ENCODE results near the gene C10orf71. TPM values are rescaled to one million over a fixed set of nuclear protein-coding genes. Genes with fewer than 3 reads are reported as not detected.

Gene C10orf71
- polyA plus RNA-seq, 1 donor from 2014 or later, result not detected

DNA sequence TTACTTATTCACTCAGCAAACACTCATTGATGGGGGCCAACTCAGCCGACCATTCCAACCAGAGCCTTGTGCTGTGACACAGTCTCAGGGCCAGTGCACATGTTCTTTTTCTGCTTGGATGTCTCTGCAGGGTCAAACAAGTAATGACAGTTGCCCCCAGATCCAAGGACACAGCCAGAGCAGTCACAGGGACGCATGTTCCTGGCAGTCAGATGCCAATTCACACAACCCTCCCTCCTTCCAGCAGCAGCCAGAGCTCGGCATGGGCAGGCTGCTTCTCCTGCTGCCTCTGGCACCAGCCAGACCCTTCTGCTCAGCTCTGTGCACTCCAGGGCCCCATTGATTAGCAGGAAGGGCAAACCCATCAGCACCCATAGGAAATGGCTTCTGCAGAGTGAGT is 76.6 kb downstream of the C10orf71 start:
- no peak overlapping the region for H3K4me2 ChIP-seq (ENCODE audit: low read length)
- no peaks in the 10 kb centered on the region for H3K27me3 ChIP-seq (ENCODE audit: insufficient read depth, low read depth, low read length)
- no peak overlapping the region for H2AFZ ChIP-seq (ENCODE audit: low read depth, low read length)
- H3K9me2 ChIP-seq (ENCODE audit: insufficient read depth, low read length), result no peaks in the 10 kb centered on the region
- TF ChIP-seq EP300 (conservative IDR thresholded peaks at IDR 0.05; ENCODE audit: poor library complexity, severe bottlenecking) (no peak), TAF1 (IDR thresholded peaks at IDR 0.05; ENCODE audit: low read depth) (no peak), MXI1 (conservative IDR thresholded peaks at IDR 0.05; ENCODE audit: poor library complexity, severe bottlenecking) (no peak), EZH2 (IDR thresholded peaks at IDR 0.05; ENCODE audit: borderline replicate concordance, insufficient read depth, low read length, poor library complexity, severe bottlenecking) (no peak), REST (IDR thresholded peaks at IDR 0.05; ENCODE audit: borderline replicate concordance) (no peak), SMC3 (conservative IDR thresholded peaks at IDR 0.05; ENCODE audit: poor library complexity) (no peak), RAD21 (conservative IDR thresholded peaks at IDR 0.05) (no peak), POLR2AphosphoS5 (IDR thresholded peaks at IDR 0.05) (no peak)
- TF ChIP-seq, protein P1, sequence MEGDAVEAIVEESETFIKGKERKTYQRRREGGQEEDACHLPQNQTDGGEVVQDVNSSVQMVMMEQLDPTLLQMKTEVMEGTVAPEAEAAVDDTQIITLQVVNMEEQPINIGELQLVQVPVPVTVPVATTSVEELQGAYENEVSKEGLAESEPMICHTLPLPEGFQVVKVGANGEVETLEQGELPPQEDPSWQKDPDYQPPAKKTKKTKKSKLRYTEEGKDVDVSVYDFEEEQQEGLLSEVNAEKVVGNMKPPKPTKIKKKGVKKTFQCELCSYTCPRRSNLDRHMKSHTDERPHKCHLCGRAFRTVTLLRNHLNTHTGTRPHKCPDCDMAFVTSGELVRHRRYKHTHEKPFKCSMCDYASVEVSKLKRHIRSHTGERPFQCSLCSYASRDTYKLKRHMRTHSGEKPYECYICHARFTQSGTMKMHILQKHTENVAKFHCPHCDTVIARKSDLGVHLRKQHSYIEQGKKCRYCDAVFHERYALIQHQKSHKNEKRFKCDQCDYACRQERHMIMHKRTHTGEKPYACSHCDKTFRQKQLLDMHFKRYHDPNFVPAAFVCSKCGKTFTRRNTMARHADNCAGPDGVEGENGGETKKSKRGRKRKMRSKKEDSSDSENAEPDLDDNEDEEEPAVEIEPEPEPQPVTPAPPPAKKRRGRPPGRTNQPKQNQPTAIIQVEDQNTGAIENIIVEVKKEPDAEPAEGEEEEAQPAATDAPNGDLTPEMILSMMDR (IDR thresholded peaks at IDR 0.05; ENCODE audit: poor library complexity, severe bottlenecking), result no peak
- no peak overlapping the region for H3K9ac ChIP-seq (ENCODE audit: low read length)
- no peaks in the 10 kb centered on the region for H3K36me3 ChIP-seq (ENCODE audit: insufficient read depth, low read length)
- H3F3A ChIP-seq (ENCODE audit: insufficient read depth, low read length, poor library complexity, severe bottlenecking), result no peaks in the 10 kb centered on the region
- no peak overlapping the region for H3K27ac ChIP-seq (ENCODE audit: low read length)
- no peak overlapping the region for H3K4me3 ChIP-seq (ENCODE audit: low read length)
- no peaks in the 10 kb centered on the region for H3K9me3 ChIP-seq (ENCODE audit: low read length)
- H4K20me1 ChIP-seq (ENCODE audit: insufficient read depth), result no peaks in the 10 kb centered on the region
- no peaks in the 10 kb centered on the region for H3K79me2 ChIP-seq (replicated peaks; ENCODE audit: insufficient read depth, low read length)

Other genes with a start within 250 kb of the C10orf71 start
- gene VSTM4, start 183.6 kb upstream of the C10orf71 start, polyA plus RNA-seq, result 0.52 and 0.66 TPM in 2 replicates
- not detected in 2 replicates for gene FAM170B, start 165.1 kb upstream of the C10orf71 start, polyA plus RNA-seq
- not detected in 2 replicates for gene TMEM273, start 110.8 kb upstream of the C10orf71 start, polyA plus RNA-seq
- not detected in 2 replicates for gene DRGX, start 96.9 kb downstream of the C10orf71 start, polyA plus RNA-seq
- gene ERCC6, start 240.0 kb downstream of the C10orf71 start, polyA plus RNA-seq, result 13.9 and 16.8 TPM in 2 replicates

All from neural cell (in vitro differentiated cells).